ENCODE results near the gene PCSK6. TPM values are rescaled to one million over a fixed set of nuclear protein-coding genes. Genes with fewer than 3 reads are reported as not detected.
"Not testable (repeated sequence)": the region's sequence is repeated elsewhere in the genome, so short reads cannot be mapped to it uniquely, and the experiment has no call there.

PCSK6 gene
- polyA plus RNA-seq, 1 donor from 2014 or later: 1.1 TPM

- H3K9me2 ChIP-seq (ENCODE audit: insufficient read depth, low read length): no peaks in the 10 kb centered on the region
- H3K9me3 ChIP-seq (ENCODE audit: low read length): no peaks in the 10 kb centered on the region
- no peak overlapping the region for H3K4me3 ChIP-seq (ENCODE audit: low read length)
- no peak overlapping the region for H3K9ac ChIP-seq (ENCODE audit: low read length)
- H3K27me3 ChIP-seq (ENCODE audit: insufficient read depth, low read depth, low read length): no peaks in the 10 kb centered on the region
- no peaks in the 10 kb centered on the region for H4K20me1 ChIP-seq (ENCODE audit: insufficient read depth)
- H3K79me2 ChIP-seq (replicated peaks; ENCODE audit: insufficient read depth, low read length): no peaks in the 10 kb centered on the region
- TF ChIP-seq REST (IDR thresholded peaks at IDR 0.05; ENCODE audit: borderline replicate concordance) (no peak), SMC3 (conservative IDR thresholded peaks at IDR 0.05; ENCODE audit: poor library complexity) (no peak), MXI1 (conservative IDR thresholded peaks at IDR 0.05; ENCODE audit: poor library complexity, severe bottlenecking) (no peak), CTCF (IDR thresholded peaks at IDR 0.05; ENCODE audit: poor library complexity, severe bottlenecking) (no peak), POLR2AphosphoS5 (IDR thresholded peaks at IDR 0.05) (no peak), EP300 (conservative IDR thresholded peaks at IDR 0.05; ENCODE audit: poor library complexity, severe bottlenecking) (no peak), RAD21 (conservative IDR thresholded peaks at IDR 0.05) (no peak), TAF1 (IDR thresholded peaks at IDR 0.05; ENCODE audit: low read depth) (no peak), EZH2 (IDR thresholded peaks at IDR 0.05; ENCODE audit: borderline replicate concordance, insufficient read depth, low read length, poor library complexity, severe bottlenecking) (no peak)
- no peak overlapping the region for H3K4me2 ChIP-seq (ENCODE audit: low read length)
- H3K36me3 ChIP-seq (ENCODE audit: insufficient read depth, low read length): no peaks in the 10 kb centered on the region
- no peaks in the 10 kb centered on the region for H3F3A ChIP-seq (ENCODE audit: insufficient read depth, low read length, poor library complexity, severe bottlenecking)
- no peak overlapping the region for H2AFZ ChIP-seq (ENCODE audit: low read depth, low read length)
- no peak overlapping the region for H3K27ac ChIP-seq (ENCODE audit: low read length)
Measured at GRCh38 chr15:101337976-101338375, 151.5 kb downstream of the PCSK6 start.

- not testable (repeated sequence) for H3K36me3 ChIP-seq (ENCODE audit: insufficient read depth, low read length); H3K79me2 ChIP-seq (replicated peaks; ENCODE audit: insufficient read depth, low read length); H2AFZ ChIP-seq (ENCODE audit: low read depth, low read length); H3K27me3 ChIP-seq (ENCODE audit: insufficient read depth, low read depth, low read length); H3F3A ChIP-seq (ENCODE audit: insufficient read depth, low read length, poor library complexity, severe bottlenecking); H3K9me3 ChIP-seq (ENCODE audit: low read length); H3K9me2 ChIP-seq (ENCODE audit: insufficient read depth, low read length); H3K9ac ChIP-seq (ENCODE audit: low read length); H4K20me1 ChIP-seq (ENCODE audit: insufficient read depth); H3K27ac ChIP-seq (ENCODE audit: low read length); H3K4me2 ChIP-seq (ENCODE audit: low read length)
- peak overlapping the region; percentile 45 for H3K4me3 ChIP-seq (ENCODE audit: low read length)
Measured at GRCh38 chr15:101333907-101334789, 155.4 kb downstream of the PCSK6 start.

Data from neural cell (in vitro differentiated cells).